C4-2B (cell line): ENCODE results near the gene PTPRA.
"Not testable (repeated sequence)": the region's sequence is repeated elsewhere in the genome, so short reads cannot be mapped to it uniquely, and the experiment has no call there.

ENCODE experiments used
- H3K27ac ChIP-seq: fragments of 450-650 bp; 2 replicates; pipeline ENCODE4 v1.5.1; 2017
- CTCF ChIP-seq: fragments of 450-650 bp; conservative IDR thresholded peaks from 2 replicates; pipeline ENCODE4 v1.5.1; 2017; ENCODE audit warnings: mild to moderate bottlenecking
- ZFX ChIP-seq: fragments of 450-650 bp; IDR thresholded peaks from 2 replicates; pipeline ENCODE4 v1.6.1; 2017

The PTPRA gene

GRCh38 chr20:2873010-2873746, at the start of gene PTPRA:
TSS of gene PTPRA (plus strand) at chr20:2873481. CDS start at chr20:2964278, 90,797 bp downstream.
- peak within 1 kb of the TSS; percentile 76 for H3K27ac ChIP-seq
- TF ChIP-seq CTCF, result no peak
- peak; percentile 68 for TF ChIP-seq ZFX

- no peak overlapping the region for H3K27ac ChIP-seq
- TF ChIP-seq CTCF (no peak), ZFX (no peak)
Observed at GRCh38 chr20:2825761-2826160, 47.5 kb upstream of the PTPRA start.

GRCh38 chr20:2826655-2827054, 46.6 kb upstream of the PTPRA start:
- no peak overlapping the region for H3K27ac ChIP-seq
- TF ChIP-seq CTCF (no peak), ZFX (no peak)

- no peak overlapping the region for H3K27ac ChIP-seq
- no peak for TF ChIP-seq ZFX
- no peak for TF ChIP-seq CTCF
Observed at GRCh38 chr20:2829376-2829775, 43.9 kb upstream of the PTPRA start.

GRCh38 chr20:2831206-2831605, 42.1 kb upstream of the PTPRA start:
- H3K27ac ChIP-seq, result not testable (repeated sequence)

GRCh38 chr20:2833761-2834160, 39.5 kb upstream of the PTPRA start:
- TF ChIP-seq ZFX, result no peak
- no peak overlapping the region for H3K27ac ChIP-seq

- TF ChIP-seq ZFX (no peak), CTCF (no peak)
Observed at GRCh38 chr20:2834401-2835110, 38.7 kb upstream of the PTPRA start.

GRCh38 chr20:2835331-2835796, 37.9 kb upstream of the PTPRA start:
- no peak for TF ChIP-seq ZFX
- TF ChIP-seq CTCF, result no peak
- no peak overlapping the region for H3K27ac ChIP-seq

More at GRCh38 chr20:2834401-2835110, 38.7 kb upstream of the PTPRA start:
- H3K27ac ChIP-seq, result no peak overlapping the region
